NCI-H748 treated with DMSO at 0.1 percent for 48 hours (cell line): Measurements from ENCODE around the gene EPN2.
"Not testable (repeated sequence)": the region's sequence is repeated elsewhere in the genome, so short reads cannot be mapped to it uniquely, and the experiment has no call there.

Source experiments
- DNase-seq: peaks from one replicate; lab custom pipeline; 2025; lab: John Stamatoyannopoulos, UW

EPN2 gene

GRCh38 chr17:19237139-19237388 is at the start of gene EPN2:
Gene EPN2, plus strand, starts transcription at chr17:19237366. Its CDS starts 45,754 bp downstream, at chr17:19283120.
- not testable (repeated sequence) for DNase-seq

- DNase-seq = not testable (repeated sequence)
Observed at GRCh38 chr17:19187883-19188869, 49.0 kb upstream of the EPN2 start.

GRCh38 chr17:19188870-19189708 is 48.1 kb upstream of the EPN2 start:
- DNase-seq = not testable (repeated sequence)

GRCh38 chr17:19189781-19190405 is 47.3 kb upstream of the EPN2 start:
- not testable (repeated sequence) for DNase-seq

- DNase-seq = not testable (repeated sequence)
Observed at GRCh38 chr17:19196382-19197204, 40.6 kb upstream of the EPN2 start.

GRCh38 chr17:19202448-19202847 is 34.7 kb upstream of the EPN2 start:
- not testable (repeated sequence) for DNase-seq

- DNase-seq = not testable (repeated sequence)
Observed at GRCh38 chr17:19203429-19203828, 33.7 kb upstream of the EPN2 start.

GRCh38 chr17:19215074-19215860 is 21.9 kb upstream of the EPN2 start:
- not testable (repeated sequence) for DNase-seq

- DNase-seq = not testable (repeated sequence)
Observed at GRCh38 chr17:19216148-19216926, 20.8 kb upstream of the EPN2 start.

- not testable (repeated sequence) for DNase-seq
Observed at GRCh38 chr17:19218914-19219313, 18.3 kb upstream of the EPN2 start.

GRCh38 chr17:19219384-19219783 is 17.8 kb upstream of the EPN2 start:
- not testable (repeated sequence) for DNase-seq

GRCh38 chr17:19220195-19220594 is 17.0 kb upstream of the EPN2 start:
- DNase-seq = not testable (repeated sequence)

GRCh38 chr17:19226610-19227588 is 10.3 kb upstream of the EPN2 start:
- DNase-seq = not testable (repeated sequence)

GRCh38 chr17:19234676-19235075 is 2.5 kb upstream of the EPN2 start:
- DNase-seq = not testable (repeated sequence)

- DNase-seq = not testable (repeated sequence)
Observed at GRCh38 chr17:19236351-19237138, 621 bp upstream of the EPN2 start.

GRCh38 chr17:19237389-19238166 is 412 bp downstream of the EPN2 start:
- no peak for DNase-seq

- peak; percentile 21 for DNase-seq
Observed at GRCh38 chr17:19238167-19238505, 970 bp downstream of the EPN2 start.
